Hepatocyte (in vitro differentiated cells): ENCODE results near the gene AAGAB. TPM values are rescaled to one million over a fixed set of nuclear protein-coding genes. Genes with fewer than 3 reads are reported as not detected.

Experiments
- DNase-seq: peaks from one replicate; pipeline ENCODE4 v3.0.0-alpha.2; 2016; ENCODE audit warnings: low spot score
- H2AFZ ChIP-seq: fragments of 200-600 bp; sonication (generic); 2 replicates; pipeline ENCODE4 v1.6.0; 2016; ENCODE audit warnings: antibody characterized with exemption, mild to moderate bottlenecking
- H3K27ac ChIP-seq: fragments of 200-600 bp; sonication (generic); 2 replicates; pipeline ENCODE4 v1.5.1; 2016; ENCODE audit warnings: mild to moderate bottlenecking
- H3K27me3 ChIP-seq: fragments of 200-600 bp; sonication (generic); 2 replicates; pipeline ENCODE4 v1.6.1; 2016
- H3K36me3 ChIP-seq: fragments of 200-600 bp; sonication (generic); replicated peaks from 2 replicates; pipeline ENCODE4 v1.5.1; 2016; ENCODE audit warnings: low read depth; ENCODE audit not compliant: insufficient read depth
- H3K4me1 ChIP-seq: fragments of 200-600 bp; sonication (generic); 2 replicates; pipeline ENCODE4 v1.5.1; 2016; ENCODE audit warnings: mild to moderate bottlenecking, moderate library complexity; ENCODE audit not compliant: insufficient read depth
- H3K4me2 ChIP-seq: fragments of 200-600 bp; sonication (generic); 2 replicates; pipeline ENCODE4 v1.6.0; 2016
- H3K4me3 ChIP-seq: fragments of 200-600 bp; sonication (generic); 2 replicates; pipeline ENCODE4 v1.5.1; 2016; ENCODE audit warnings: mild to moderate bottlenecking
- H3K79me2 ChIP-seq: fragments of 200-600 bp; sonication (generic); 2 replicates; pipeline ENCODE4 v1.6.0; 2017; ENCODE audit warnings: mild to moderate bottlenecking
- H3K9me2 ChIP-seq: fragments of 200-600 bp; sonication (generic); replicated peaks from 2 replicates; pipeline ENCODE4 v1.6.0; 2017; ENCODE audit warnings: mild to moderate bottlenecking; ENCODE audit not compliant: insufficient read depth
- H3K9me3 ChIP-seq: fragments of 200-600 bp; sonication (generic); 2 replicates; pipeline ENCODE4 v1.5.1; 2016; ENCODE audit warnings: low read depth, mild to moderate bottlenecking
- H4K20me1 ChIP-seq: fragments of 200-600 bp; sonication (generic); 2 replicates; pipeline ENCODE4 v1.6.0; 2016; ENCODE audit warnings: mild to moderate bottlenecking; ENCODE audit not compliant: insufficient read depth, poor library complexity, severe bottlenecking
- EZH2 ChIP-seq: fragments of 200-600 bp; sonication (generic); IDR thresholded peaks from 2 replicates; pipeline ENCODE4 v1.6.1; 2016; ENCODE audit warnings: antibody characterized with exemption, mild to moderate bottlenecking, borderline replicate concordance
- EZH2phosphoT487 ChIP-seq: fragments of 200-600 bp; sonication (generic); IDR thresholded peaks from one replicate; pipeline ENCODE4 v1.6.1; 2018; ENCODE audit warnings: antibody characterized with exemption, mild to moderate bottlenecking, low read depth, moderate library complexity; ENCODE audit not compliant: unreplicated experiment, severe bottlenecking
- WGBS: methylation state at CpG from one replicate; pipeline ENCODE4 v1.1.6; 2016; ENCODE audit warnings: low lambda C conversion rate; ENCODE audit errors: missing lambda C conversion rate; 5-methylcytosine and 5-hydroxymethylcytosine counted together
- polyA plus RNA-seq: library from polyadenylated mRNA; unstranded; fragments of >200 nt; fragmentation: Nextera tagmentation; extraction: Ambion mirVana; gene quantifications from 2 replicates; pipeline ENCODE4 v1.2.1, GENCODE V29; 2016
- total RNA-seq: library from RNA; depleted of rRNA; stranded (reverse); fragments of >200 nt; gene quantifications from 2 replicates; pipeline ENCODE4 v1.2.3, GENCODE V29; 2014
- TF ChIP-seq, protein P1 (sequence below): fragments of 200-600 bp; sonication (generic); IDR thresholded peaks from 2 replicates; pipeline ENCODE4 v1.5.1; 2016; ENCODE audit warnings: antibody characterized with exemption, mild to moderate bottlenecking; ENCODE audit not compliant: poor library complexity

The AAGAB gene
- total and polyA plus RNA-seq, 2 experiments from 2014 or later: 30.8 to 36.2 TPM

DNA sequence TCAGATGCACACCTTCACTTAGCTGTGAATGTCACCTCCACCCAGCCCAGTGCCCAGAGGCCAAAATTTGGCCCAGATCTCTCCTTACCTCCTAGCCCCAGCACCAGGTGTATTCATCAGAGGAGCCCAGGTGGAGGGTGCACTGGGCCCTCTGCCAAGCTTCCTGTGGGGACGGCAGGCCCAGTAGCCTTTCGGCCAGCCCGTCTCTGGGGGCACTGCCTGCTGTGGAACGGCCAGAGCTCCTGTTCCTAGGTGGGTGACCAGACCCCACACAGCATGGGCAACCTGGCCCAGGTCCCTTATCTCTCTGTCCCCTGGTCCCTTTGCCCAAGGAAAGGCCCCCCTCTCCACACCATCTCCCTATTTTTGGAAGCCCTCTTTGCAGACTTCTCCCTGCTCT, 67.8 kb downstream of the AAGAB start:
- H3K27ac ChIP-seq: no peak overlapping the region
- no peak overlapping the region for H2AFZ ChIP-seq
- 95% methylated on average over 4 of the region's 4 CpGs for WGBS
- no peaks in the 10 kb centered on the region for H3K9me3 ChIP-seq
- no peak overlapping the region for H3K4me2 ChIP-seq
- no peaks in the 10 kb centered on the region for H3K9me2 ChIP-seq
- peaks cover 24% of the 10 kb centered on the region for H3K4me1 ChIP-seq
- no peak for DNase-seq
- H3K36me3 ChIP-seq: peaks cover 4% of the 10 kb centered on the region
- TF ChIP-seq, protein P1, sequence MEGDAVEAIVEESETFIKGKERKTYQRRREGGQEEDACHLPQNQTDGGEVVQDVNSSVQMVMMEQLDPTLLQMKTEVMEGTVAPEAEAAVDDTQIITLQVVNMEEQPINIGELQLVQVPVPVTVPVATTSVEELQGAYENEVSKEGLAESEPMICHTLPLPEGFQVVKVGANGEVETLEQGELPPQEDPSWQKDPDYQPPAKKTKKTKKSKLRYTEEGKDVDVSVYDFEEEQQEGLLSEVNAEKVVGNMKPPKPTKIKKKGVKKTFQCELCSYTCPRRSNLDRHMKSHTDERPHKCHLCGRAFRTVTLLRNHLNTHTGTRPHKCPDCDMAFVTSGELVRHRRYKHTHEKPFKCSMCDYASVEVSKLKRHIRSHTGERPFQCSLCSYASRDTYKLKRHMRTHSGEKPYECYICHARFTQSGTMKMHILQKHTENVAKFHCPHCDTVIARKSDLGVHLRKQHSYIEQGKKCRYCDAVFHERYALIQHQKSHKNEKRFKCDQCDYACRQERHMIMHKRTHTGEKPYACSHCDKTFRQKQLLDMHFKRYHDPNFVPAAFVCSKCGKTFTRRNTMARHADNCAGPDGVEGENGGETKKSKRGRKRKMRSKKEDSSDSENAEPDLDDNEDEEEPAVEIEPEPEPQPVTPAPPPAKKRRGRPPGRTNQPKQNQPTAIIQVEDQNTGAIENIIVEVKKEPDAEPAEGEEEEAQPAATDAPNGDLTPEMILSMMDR: no peak
- no peak for TF ChIP-seq EZH2phosphoT487
- no peak for TF ChIP-seq EZH2
- peaks cover 4% of the 10 kb centered on the region for H3K79me2 ChIP-seq
- no peaks in the 10 kb centered on the region for H3K27me3 ChIP-seq
- H3K4me3 ChIP-seq: no peak overlapping the region
- H4K20me1 ChIP-seq: no peaks in the 10 kb centered on the region

DNA sequence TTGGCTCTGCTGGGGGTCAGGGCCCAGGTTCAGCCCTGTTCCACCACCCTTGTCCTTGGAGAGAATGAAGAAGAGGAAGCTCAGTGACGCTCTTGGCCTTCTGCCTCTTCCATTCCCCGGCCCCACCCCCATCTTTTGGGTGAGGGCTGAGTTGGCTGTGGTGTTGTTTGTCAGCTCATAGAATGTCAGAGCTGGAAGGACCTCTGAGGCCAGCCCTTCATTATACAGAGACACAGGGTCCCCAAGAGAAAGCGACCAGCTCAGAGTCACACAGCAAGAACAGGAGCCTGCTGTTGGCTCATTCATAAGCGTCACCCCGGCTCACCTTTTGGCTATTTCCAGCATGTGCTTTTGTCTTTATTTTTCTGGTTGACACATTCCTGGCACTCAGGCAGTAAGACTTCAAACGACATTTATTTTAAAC, 68.2 kb downstream of the AAGAB start:
- H4K20me1 ChIP-seq: no peaks in the 10 kb centered on the region

DNA sequence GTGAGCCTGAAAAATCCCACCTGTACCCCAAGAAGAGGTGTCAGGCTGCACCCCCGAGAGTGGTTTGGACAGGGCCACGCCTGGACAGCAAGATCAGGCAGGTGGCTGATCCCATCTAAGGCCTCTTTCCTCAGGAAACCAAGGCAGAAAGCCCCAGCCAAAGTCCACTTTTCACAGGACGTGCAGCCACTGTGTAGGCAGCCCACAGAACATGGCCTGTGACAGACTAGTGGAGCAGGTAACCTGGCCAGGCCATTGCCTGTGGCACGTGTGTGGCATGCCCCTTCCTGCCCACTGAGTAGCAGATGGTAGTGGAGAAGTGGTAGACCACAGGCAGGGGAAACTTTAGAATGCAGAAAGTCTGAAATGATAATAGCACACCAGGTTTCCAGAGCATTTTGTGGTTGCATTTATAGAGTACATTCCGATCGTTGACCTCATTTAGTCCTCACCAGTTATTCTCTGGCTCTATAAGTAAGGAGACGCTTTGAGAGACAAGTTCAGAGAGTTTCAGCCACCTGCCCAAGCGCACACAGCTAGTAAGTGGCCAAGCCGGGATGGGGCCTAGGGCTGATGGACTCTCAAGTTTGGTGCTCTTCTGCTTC, 68.7 kb downstream of the AAGAB start:
- Histone ChIP-seq H4K20me1 (no peaks in the 10 kb centered on the region), H2AFZ (no peak overlapping the region), H3K27me3 (no peaks in the 10 kb centered on the region), H3K36me3 (peaks cover 4% of the 10 kb centered on the region), H3K79me2 (peaks cover 4% of the 10 kb centered on the region), H3K9me2 (no peaks in the 10 kb centered on the region), H3K4me3 (no peak overlapping the region), H3K4me1 (peaks cover 24% of the 10 kb centered on the region), H3K4me2 (no peak overlapping the region), H3K9me3 (no peaks in the 10 kb centered on the region), H3K27ac (no peak overlapping the region)
- TF ChIP-seq EZH2 (no peak), EZH2phosphoT487 (no peak)
- TF ChIP-seq, protein P1: no peak
- DNase-seq: no peak
- WGBS: 87% methylated on average over 9 of the region's 9 CpGs

More for the DNA sequence above, 68.2 kb downstream of the AAGAB start:
- Histone ChIP-seq H3K9me2 (no peaks in the 10 kb centered on the region), H3K9me3 (no peaks in the 10 kb centered on the region), H3K27ac (no peak overlapping the region), H3K27me3 (no peaks in the 10 kb centered on the region), H3K36me3 (peaks cover 4% of the 10 kb centered on the region), H3K79me2 (peaks cover 4% of the 10 kb centered on the region), H3K4me3 (no peak overlapping the region), H2AFZ (no peak overlapping the region), H3K4me1 (peaks cover 24% of the 10 kb centered on the region), H3K4me2 (no peak overlapping the region)
- no peak for TF ChIP-seq EZH2phosphoT487
- TF ChIP-seq, protein P1: no peak
- no peak for TF ChIP-seq EZH2
- DNase-seq: no peak
- 94% methylated on average over 6 of the region's 6 CpGs for WGBS
